Cardiac fibroblast (primary cell): ENCODE measurements around the gene MLX.
"Not testable (repeated sequence)": the region's sequence is repeated elsewhere in the genome, so short reads cannot be mapped to it uniquely, and the experiment has no call there.

Experiments used
- DNase-seq, 2 donors: peaks; one replicate each; pipeline versions ENCODE4 v3.0.0 to v3.0.0-alpha.2; 2010; ENCODE audit warnings: low read depth in 2 of 2
- H3K4me3 ChIP-seq, 2 donors: replicated peaks in 1 of 2; 1 replicate in 1 of 2; 2 replicates in 1 of 2; pipeline ENCODE4 v1.5.1; 2011; ENCODE audit warnings: low read depth in 2 of 2, low read length in 2 of 2, mild to moderate bottlenecking in 2 of 2, moderate library complexity in 1 of 2
- TF ChIP-seq, protein P1 (sequence below): IDR thresholded peaks from one replicate; pipeline ENCODE4 v1.5.1; 2011; ENCODE audit warnings: low read depth, mild to moderate bottlenecking, low read length, inconsistent platforms

MLX gene

DNA sequence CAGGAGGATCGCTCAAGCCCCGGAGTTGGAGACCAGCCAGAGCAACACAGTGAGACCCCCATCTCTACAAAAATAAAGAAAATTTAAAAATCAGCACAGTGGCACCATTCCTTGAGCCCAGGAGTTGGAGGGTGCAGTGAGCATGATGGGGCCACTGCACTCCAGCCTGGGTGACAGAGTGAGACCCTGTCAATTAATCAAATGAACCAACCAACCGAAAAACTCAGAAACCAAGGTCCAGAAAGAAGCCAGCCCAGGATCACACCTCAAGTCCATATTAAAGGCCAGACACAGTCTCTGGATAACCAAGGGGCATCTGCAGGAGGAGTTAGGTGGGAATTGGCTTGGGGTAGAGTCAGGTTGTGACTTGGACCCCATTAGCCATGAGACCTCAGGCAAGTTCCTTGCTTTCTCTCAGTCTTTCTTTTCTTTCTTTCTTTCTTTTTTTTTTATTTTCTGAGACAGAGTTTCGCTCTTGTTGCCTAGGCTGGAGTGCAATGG, 11.7 kb upstream of the MLX start:
- H3K4me3 ChIP-seq, result peak overlapping the region; percentile 84 to 86
- TF ChIP-seq, protein P1, sequence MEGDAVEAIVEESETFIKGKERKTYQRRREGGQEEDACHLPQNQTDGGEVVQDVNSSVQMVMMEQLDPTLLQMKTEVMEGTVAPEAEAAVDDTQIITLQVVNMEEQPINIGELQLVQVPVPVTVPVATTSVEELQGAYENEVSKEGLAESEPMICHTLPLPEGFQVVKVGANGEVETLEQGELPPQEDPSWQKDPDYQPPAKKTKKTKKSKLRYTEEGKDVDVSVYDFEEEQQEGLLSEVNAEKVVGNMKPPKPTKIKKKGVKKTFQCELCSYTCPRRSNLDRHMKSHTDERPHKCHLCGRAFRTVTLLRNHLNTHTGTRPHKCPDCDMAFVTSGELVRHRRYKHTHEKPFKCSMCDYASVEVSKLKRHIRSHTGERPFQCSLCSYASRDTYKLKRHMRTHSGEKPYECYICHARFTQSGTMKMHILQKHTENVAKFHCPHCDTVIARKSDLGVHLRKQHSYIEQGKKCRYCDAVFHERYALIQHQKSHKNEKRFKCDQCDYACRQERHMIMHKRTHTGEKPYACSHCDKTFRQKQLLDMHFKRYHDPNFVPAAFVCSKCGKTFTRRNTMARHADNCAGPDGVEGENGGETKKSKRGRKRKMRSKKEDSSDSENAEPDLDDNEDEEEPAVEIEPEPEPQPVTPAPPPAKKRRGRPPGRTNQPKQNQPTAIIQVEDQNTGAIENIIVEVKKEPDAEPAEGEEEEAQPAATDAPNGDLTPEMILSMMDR, result no peak
- no peak for DNase-seq

- TF ChIP-seq, protein P1, result peak; percentile 6
- DNase-seq, H3K4me3 ChIP-seq: not testable (repeated sequence)
Observed at GRCh38 chr17:42555961-42556617, 10.8 kb upstream of the MLX start.

DNA sequence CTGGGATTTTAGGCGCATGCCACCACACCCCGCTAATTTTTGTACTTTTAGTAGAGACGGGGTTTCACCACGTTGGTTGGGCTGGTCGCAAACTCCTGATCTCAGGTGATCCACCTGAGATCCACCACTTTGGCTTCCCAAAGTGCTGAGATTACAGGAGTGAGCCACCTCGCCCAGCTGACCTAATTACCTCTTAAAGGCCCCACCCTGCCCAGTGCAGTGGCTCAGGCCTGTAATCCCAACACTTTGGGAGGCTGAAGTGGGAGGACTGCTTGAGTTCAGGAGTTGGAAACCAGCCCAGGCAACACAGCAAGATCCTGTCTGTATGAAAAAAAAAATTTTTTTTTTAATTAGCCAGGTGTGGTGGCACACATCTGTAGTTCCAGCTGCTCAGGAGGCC, 7.8 kb upstream of the MLX start:
- no peak overlapping the region for H3K4me3 ChIP-seq
- no peak for DNase-seq
- TF ChIP-seq, protein P1, result no peak

GRCh38 chr17:42560246-42560645, 6.7 kb upstream of the MLX start:
- H3K4me3 ChIP-seq, result no peak overlapping the region
- TF ChIP-seq, protein P1, result no peak
- no peak for DNase-seq

GRCh38 chr17:42561897-42562387, 5.0 kb upstream of the MLX start, which contains the start of gene COASY:
Gene COASY, plus strand, starts transcription at chr17:42562148. Its CDS starts 475 bp downstream, at chr17:42562623.
- TF ChIP-seq, protein P1, result no peak
- H3K4me3 ChIP-seq, result peak within 1 kb of the TSS; percentile 90 to 91
- peak; percentile 98 to 99 for DNase-seq

DNA sequence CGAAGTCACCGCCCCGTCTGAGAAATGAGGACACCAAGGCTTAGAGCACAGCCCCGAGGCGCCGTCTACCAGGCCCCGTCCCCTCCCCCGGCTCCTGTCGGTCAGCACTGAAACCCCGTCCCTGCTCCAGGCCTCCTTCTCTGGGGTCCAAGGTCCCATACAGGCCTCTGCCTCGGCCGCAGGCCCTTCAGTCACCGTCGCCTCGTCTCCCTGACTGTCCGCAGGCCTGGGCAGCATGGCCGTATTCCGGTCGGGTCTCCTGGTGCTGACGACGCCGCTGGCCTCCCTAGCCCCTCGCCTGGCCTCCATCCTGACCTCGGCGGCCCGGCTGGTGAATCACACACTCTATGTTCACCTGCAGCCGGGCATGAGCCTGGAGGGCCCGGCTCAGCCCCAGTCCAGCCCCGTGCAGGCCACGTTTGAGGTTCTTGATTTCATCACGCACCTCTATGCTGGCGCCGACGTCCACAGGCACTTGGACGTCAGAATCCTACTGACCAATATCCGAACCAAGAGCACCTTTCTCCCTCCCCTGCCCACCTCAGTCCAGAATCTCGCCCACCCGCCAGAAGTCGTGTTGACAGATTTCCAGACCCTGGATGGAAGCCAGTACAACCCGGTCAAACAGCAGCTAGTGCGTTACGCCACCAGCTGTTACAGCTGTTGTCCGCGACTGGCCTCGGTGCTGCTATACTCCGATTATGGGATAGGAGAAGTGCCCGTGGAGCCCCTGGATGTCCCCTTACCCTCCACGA, 4.3 kb upstream of the MLX start:
- DNase-seq, result peak; percentile 42 to 51
- TF ChIP-seq, protein P1, result no peak
- peak overlapping the region; percentile 90 to 91 for H3K4me3 ChIP-seq
